Lower lobe of right lung (tissue), 2 donors: Measurements from ENCODE around the gene COPS3. TPM values are rescaled to one million over a fixed set of nuclear protein-coding genes. Genes with fewer than 3 reads are reported as not detected.
A peak's percentile ranks its signal among the peaks of the same experiment; 100 is the strongest.
"Not testable (repeated sequence)": the region's sequence is repeated elsewhere in the genome, so short reads cannot be mapped to it uniquely, and the experiment has no call there.

Experiments
- ATAC-seq, 2 donors: fragments of 200-7000 bp; cut with Tn5 transposase; one replicate each; pipeline ENCODE4 v1.9.1; 2020 to 2022; ENCODE audit warnings: mild to moderate bottlenecking in 2 of 2, moderate library complexity in 2 of 2
- DNase-seq: peaks from one replicate; pipeline ENCODE4 v3.0.0-alpha.2; 2020
- H3K27ac ChIP-seq: fragments of 200-600 bp; one replicate; pipeline ENCODE4 v1.8.0; 2022
- H3K27me3 ChIP-seq: fragments of 200-600 bp; one replicate; pipeline ENCODE4 v1.8.0; 2022; ENCODE audit warnings: low read depth
- H3K36me3 ChIP-seq: fragments of 200-600 bp; one replicate; pipeline ENCODE4 v1.8.0; 2022; ENCODE audit warnings: mild to moderate bottlenecking
- H3K4me1 ChIP-seq: fragments of 200-600 bp; one replicate; pipeline ENCODE4 v1.8.0; 2022
- H3K4me3 ChIP-seq: fragments of 200-600 bp; one replicate; pipeline ENCODE4 v1.8.0; 2022; ENCODE audit warnings: mild to moderate bottlenecking
- H3K9me3 ChIP-seq: fragments of 200-600 bp; one replicate; pipeline ENCODE4 v1.8.0; 2022
- CTCF ChIP-seq: fragments of 200-600 bp; IDR thresholded peaks from one replicate; pipeline ENCODE4 v1.8.0; 2022; ENCODE audit warnings: antibody characterized with exemption, mild to moderate bottlenecking
- intact Hi-C: fragments of 100-400 bp; cut with DNase I; formaldehyde crosslinking; loops from one replicate; pipeline ENCODE4 v1.11.0; 2022
- total RNA-seq: library from RNA; stranded (reverse); fragmentation: NEBNext Ultra II Directional; extraction: Animal tissue kit (Norgen Biotek cat#: 25700); gene quantifications from one replicate; pipeline ENCODE4 v1.2.1, GENCODE V29; 2021
- donor health status: DM: no; HTN: yes; CAD: no; lungs with severe emphysema.

The COPS3 gene
- total RNA-seq, 1 donor from 2014 or later: 50.1 TPM

GRCh38 chr17:17258011-17258410 lies 23.0 kb downstream of the COPS3 start:
- no peaks in the 10 kb centered on the region for H3K27me3 ChIP-seq
- intact Hi-C loops: no loop called here
- no peaks in the 10 kb centered on the region for H3K9me3 ChIP-seq
- TF ChIP-seq CTCF: no peak
- H3K4me3 ChIP-seq: no peak overlapping the region
- no peaks in the 10 kb centered on the region for H3K4me1 ChIP-seq
- H3K27ac ChIP-seq: no peak overlapping the region
- ATAC-seq: no peak
- peaks cover 99% of the 10 kb centered on the region for H3K36me3 ChIP-seq
- DNase-seq: no peak

GRCh38 chr17:17256316-17256715 lies 24.7 kb downstream of the COPS3 start:
- DNase-seq (no peak), ATAC-seq (no peak)
- Histone ChIP-seq H3K4me3 (no peak overlapping the region), H3K27ac (no peak overlapping the region), H3K4me1 (no peaks in the 10 kb centered on the region), H3K9me3 (no peaks in the 10 kb centered on the region), H3K27me3 (no peaks in the 10 kb centered on the region), H3K36me3 (peaks cover 99% of the 10 kb centered on the region)
- no peak for TF ChIP-seq CTCF
- intact Hi-C loops: no loop called here

- H3K27ac ChIP-seq, H3K4me3 ChIP-seq, H3K4me1 ChIP-seq, DNase-seq, H3K27me3 ChIP-seq, intact Hi-C loops, ATAC-seq, H3K9me3 ChIP-seq: not testable (repeated sequence)
- peaks cover 99% of the 10 kb centered on the region for H3K36me3 ChIP-seq
Measured at GRCh38 chr17:17255689-17256088, 25.4 kb downstream of the COPS3 start.

- no peak overlapping the region for H3K4me3 ChIP-seq
- DNase-seq (no peak), ATAC-seq (no peak)
- no peaks in the 10 kb centered on the region for H3K4me1 ChIP-seq
- H3K9me3 ChIP-seq: no peaks in the 10 kb centered on the region
- intact Hi-C loops: no loop called here
- peaks cover 96% of the 10 kb centered on the region for H3K36me3 ChIP-seq
- no peak overlapping the region for H3K27ac ChIP-seq
- no peaks in the 10 kb centered on the region for H3K27me3 ChIP-seq
- no peak for TF ChIP-seq CTCF
Measured at GRCh38 chr17:17254036-17254435, 27.0 kb downstream of the COPS3 start.

- no peaks in the 10 kb centered on the region for H3K27me3 ChIP-seq
- H3K9me3 ChIP-seq: no peaks in the 10 kb centered on the region
- H3K36me3 ChIP-seq: peaks cover 96% of the 10 kb centered on the region
- intact Hi-C loops: no loop called here
- H3K4me3 ChIP-seq: no peak overlapping the region
- no peak overlapping the region for H3K27ac ChIP-seq
- DNase-seq (no peak), ATAC-seq (peak; percentile 66 to 92)
- H3K4me1 ChIP-seq: no peaks in the 10 kb centered on the region
- TF ChIP-seq CTCF: no peak
Measured at GRCh38 chr17:17253406-17253805, 27.6 kb downstream of the COPS3 start.

- intact Hi-C loops: no loop called here
- peaks cover 96% of the 10 kb centered on the region for H3K36me3 ChIP-seq
- no peaks in the 10 kb centered on the region for H3K9me3 ChIP-seq
- DNase-seq: no peak
- H3K4me1 ChIP-seq: no peaks in the 10 kb centered on the region
- H3K4me3 ChIP-seq: no peak overlapping the region
- no peak for TF ChIP-seq CTCF
- no peaks in the 10 kb centered on the region for H3K27me3 ChIP-seq
- no peak overlapping the region for H3K27ac ChIP-seq
- ATAC-seq: peak in 1 of 2 donors; percentile 61
Measured at GRCh38 chr17:17252149-17252661, 28.8 kb downstream of the COPS3 start.
